SK-N-SH (cell line): ENCODE results near the gene CEP63. TPM values are rescaled to one million over a fixed set of nuclear protein-coding genes. Genes with fewer than 3 reads are reported as not detected.
A peak's percentile ranks its signal among the peaks of the same experiment; 100 is the strongest.

Source experiments
- CTCF ChIA-PET: fragments of 300-600, 350-600 bp; formaldehyde crosslinking; extraction: SDS; loops from one replicate; lab custom pipeline; 2021; lab: Yijun Ruan, JAX
- POLR2A ChIA-PET: fragments of 350-600 bp; sonication (Branson Sonifier 250); formaldehyde crosslinking; extraction: SDS; loops from one replicate; lab custom pipeline; 2020; ENCODE audit warnings: antibody characterized with exemption, inconsistent platforms; lab: Yijun Ruan, JAX
- DNase-seq: peaks from one replicate; pipeline ENCODE4 v3.0.0; 2012
- H2AFZ ChIP-seq: fragments of 200-600 bp; sonication (generic); 2 replicates; pipeline ENCODE4 v1.8.1; 2016; ENCODE audit warnings: antibody characterized with exemption, mild to moderate bottlenecking, low read depth
- H3F3A ChIP-seq: fragments of 200-600 bp; sonication (generic); replicated peaks from 2 replicates; pipeline ENCODE3; 2016; ENCODE audit warnings: antibody characterized with exemption, mild to moderate bottlenecking; ENCODE audit not compliant: insufficient read depth
- H3K27ac ChIP-seq, 2 experiments: fragments of 200-500 bp in 1 of 2; fragments of 200-600 bp in 1 of 2; sonication (Bioruptor generic) in 1 of 2; sonication (generic), shearing (Covaris generic) in 1 of 2; 2 replicates each; pipeline versions ENCODE4 v1.5.1 to v1.6.1; 2014 to 2016; ENCODE audit warnings: low read depth in 2 of 2, inconsistent platforms in 1 of 2, low read length in 1 of 2, mild to moderate bottlenecking in 1 of 2, mixed read lengths in 1 of 2
- H3K27me3 ChIP-seq: fragments of 200-600 bp; sonication (generic), shearing (Covaris generic); 2 replicates; pipeline ENCODE4 v1.6.1; 2016; ENCODE audit warnings: mixed run types; ENCODE audit not compliant: insufficient read depth
- H3K36me3 ChIP-seq, 2 experiments: fragments of 200-500 bp in 1 of 2; fragments of 200-600 bp in 1 of 2; sonication (Bioruptor generic) in 1 of 2; sonication (generic) in 1 of 2; replicated peaks in 1 of 2; 2 replicates each; pipeline versions ENCODE3 to v1.5.1; 2014 to 2016; ENCODE audit warnings: low read length in 1 of 2, mild to moderate bottlenecking in 1 of 2; ENCODE audit not compliant: insufficient read depth in 2 of 2, control insufficient read depth in 1 of 2
- H3K4me1 ChIP-seq, 2 experiments: fragments of 200-500 bp in 1 of 2; fragments of 200-600 bp in 1 of 2; sonication (Bioruptor generic) in 1 of 2; sonication (generic), shearing (Covaris generic) in 1 of 2; 2 replicates each; pipeline versions ENCODE4 v1.5.1 to v1.6.1; 2014 to 2016; ENCODE audit warnings: low read depth in 1 of 2, low read length in 1 of 2, mixed run types in 1 of 2; ENCODE audit not compliant: insufficient read depth in 2 of 2, control insufficient read depth in 1 of 2
- H3K4me2 ChIP-seq: fragments of 200-600 bp; sonication (generic), shearing (Covaris generic); 2 replicates; pipeline ENCODE4 v1.6.1; 2017; ENCODE audit warnings: mixed run types
- H3K4me3 ChIP-seq, 2 experiments: fragments of 200-500 bp in 1 of 2; fragments of 200-600 bp in 1 of 2; sonication (Bioruptor generic) in 1 of 2; sonication (generic), shearing (Covaris generic) in 1 of 2; 2 replicates each; pipeline versions ENCODE4 v1.5.1 to v1.8.1; 2014 to 2016; ENCODE audit warnings: low read depth in 2 of 2, inconsistent platforms in 1 of 2, low read length in 1 of 2, mild to moderate bottlenecking in 1 of 2, mixed read lengths in 1 of 2, moderate library complexity in 1 of 2
- H3K79me2 ChIP-seq: fragments of 200-600 bp; sonication (generic); 2 replicates; pipeline ENCODE4 v1.8.1; 2017; ENCODE audit warnings: mild to moderate bottlenecking; ENCODE audit not compliant: insufficient read depth
- H3K9ac ChIP-seq: fragments of 200-600 bp; sonication (generic); 2 replicates; pipeline ENCODE4 v1.6.1; 2017; ENCODE audit warnings: mixed run types
- H3K9me2 ChIP-seq: fragments of 200-600 bp; sonication (generic); 2 replicates; pipeline ENCODE4 v1.6.1; 2017; ENCODE audit warnings: mixed run types
- H3K9me3 ChIP-seq: fragments of 200-600 bp; sonication (generic); 2 replicates; pipeline ENCODE4 v1.6.1; 2017; ENCODE audit warnings: mixed run types, mild to moderate bottlenecking, moderate library complexity
- H4K20me1 ChIP-seq: fragments of 200-600 bp; sonication (generic); 2 replicates; pipeline ENCODE4 v1.6.1; 2017; ENCODE audit warnings: mild to moderate bottlenecking, mixed run types; ENCODE audit not compliant: insufficient read depth
- CHD2 ChIP-seq: fragments of 150-350 bp; IDR thresholded peaks from 2 replicates; pipeline ENCODE4 v1.6.1; 2018; ENCODE audit warnings: low read length; ENCODE audit not compliant: partially characterized antibody
- FOXJ3 ChIP-seq: sonication (generic); formaldehyde crosslinking; IDR thresholded peaks from 2 replicates; pipeline ENCODE4 v1.5.1; 2020; ENCODE audit warnings: mild to moderate bottlenecking, missing genetic modification reagents
- JUND ChIP-seq: IDR thresholded peaks from 2 replicates; pipeline ENCODE4 v1.4.0; 2012
- NFIC ChIP-seq: IDR thresholded peaks from 2 replicates; pipeline ENCODE4 v1.4.0; 2012; ENCODE audit warnings: borderline replicate concordance
- NRF1 ChIP-seq: IDR thresholded peaks from 2 replicates; pipeline ENCODE4 v1.6.1; 2012; ENCODE audit warnings: low read depth, mild to moderate bottlenecking, low read length
- RAD21 ChIP-seq: IDR thresholded peaks from 2 replicates; pipeline ENCODE4 v1.6.1; 2012; ENCODE audit warnings: mild to moderate bottlenecking, low read length
- RXRA ChIP-seq: IDR thresholded peaks from 2 replicates; pipeline ENCODE4 v1.4.0; 2012; ENCODE audit warnings: low read depth, mild to moderate bottlenecking, borderline replicate concordance
- TAF1 ChIP-seq: IDR thresholded peaks from 2 replicates; pipeline ENCODE4 v1.6.1; 2012; ENCODE audit warnings: low read depth, mild to moderate bottlenecking, low read length, moderate library complexity, borderline replicate concordance
- TCF12 ChIP-seq: IDR thresholded peaks from 2 replicates; pipeline ENCODE4 v1.4.0; 2012
- WGBS: methylation state at CpG from one replicate; pipeline ENCODE4 v1.1.6; 2017; ENCODE audit warnings: low lambda C conversion rate; 5-methylcytosine and 5-hydroxymethylcytosine counted together
- polyA plus RNA-seq, 3 experiments: library from polyadenylated mRNA; depleted of rRNA; stranded (reverse); fragments of >200 nt; gene quantifications; 2 replicates each; pipeline ENCODE4 v1.2.3, GENCODE V29; 2012
- TF ChIP-seq, protein P1 (sequence below): IDR thresholded peaks from 2 replicates; pipeline ENCODE4 v1.4.0; 2012; ENCODE audit warnings: low read depth, borderline replicate concordance
- TF ChIP-seq, protein P2 (sequence below): IDR thresholded peaks from 2 replicates; pipeline ENCODE4; 2012

CEP63 gene
- polyA plus RNA-seq, 1 of the 3 experiments (the other 2 are of a cell fraction): 6.3 TPM

DNA sequence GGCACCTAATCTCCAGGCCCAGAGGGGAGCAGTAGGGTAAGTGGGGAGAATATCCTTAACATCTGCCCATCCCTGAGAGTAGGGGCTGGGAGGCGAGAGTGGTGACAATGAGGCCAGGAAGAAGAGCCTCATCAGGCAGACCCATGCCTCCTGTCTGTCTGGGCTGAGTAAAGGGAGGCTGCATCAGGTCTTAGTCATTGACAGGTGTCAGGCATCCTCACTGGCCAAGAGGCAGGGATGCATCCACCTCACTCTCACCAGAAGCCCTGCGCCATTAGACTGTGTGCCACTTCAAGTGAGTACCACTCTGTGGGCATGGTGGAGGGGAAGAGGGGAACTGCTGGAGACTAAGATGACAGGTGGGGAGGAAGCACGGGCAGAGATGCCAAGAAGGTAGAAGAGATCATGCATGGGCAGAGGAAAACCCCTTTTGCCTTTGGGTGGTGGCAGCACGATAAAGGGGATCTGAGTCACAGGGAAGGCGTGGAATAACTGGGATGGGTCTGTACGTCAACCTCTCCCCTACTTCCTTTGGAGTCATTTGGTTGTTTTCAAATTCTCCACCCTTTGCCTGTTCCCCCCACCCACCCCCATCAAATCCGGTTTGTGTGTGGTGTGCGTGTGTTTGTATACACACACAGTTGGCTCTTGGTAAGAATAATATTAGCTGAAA is 14.2 kb upstream of the CEP63 start:
- Histone ChIP-seq H3K9me2 (no peaks in the 10 kb centered on the region), H2AFZ (no peak overlapping the region), H3K79me2 (no peaks in the 10 kb centered on the region), H4K20me1 (no peaks in the 10 kb centered on the region), H3K27me3 (no peaks in the 10 kb centered on the region), H3K9ac (no peak overlapping the region), H3K4me3 (no peak overlapping the region), H3K4me1 (no peaks in the 10 kb centered on the region; a peak in 1 of 4 replicates), H3K27ac (peak overlapping the region in 1 of 2 experiments; percentile 43; a peak in 2 of 4 replicates), H3K9me3 (no peaks in the 10 kb centered on the region), H3K4me2 (no peak overlapping the region), H3F3A (peaks cover 8% of the 10 kb centered on the region), H3K36me3 (peaks cover 3 to 4% of the 10 kb centered on the region in 2 experiments)
- POLR2A ChIA-PET: no interaction called here
- CTCF ChIA-PET: interaction anchor here (1.5 to 17.6 kb wide), 6 partner anchors 8 to 259 kb away, joined by 4 to 375 read pairs (median 20); partner anchors contain the start of genes AMOTL2, ANAPC13 and CEP63
- TF ChIP-seq RAD21 (no peak), TAF1 (no peak), NFIC (no peak), CHD2 (no peak)
- TF ChIP-seq, protein P1, sequence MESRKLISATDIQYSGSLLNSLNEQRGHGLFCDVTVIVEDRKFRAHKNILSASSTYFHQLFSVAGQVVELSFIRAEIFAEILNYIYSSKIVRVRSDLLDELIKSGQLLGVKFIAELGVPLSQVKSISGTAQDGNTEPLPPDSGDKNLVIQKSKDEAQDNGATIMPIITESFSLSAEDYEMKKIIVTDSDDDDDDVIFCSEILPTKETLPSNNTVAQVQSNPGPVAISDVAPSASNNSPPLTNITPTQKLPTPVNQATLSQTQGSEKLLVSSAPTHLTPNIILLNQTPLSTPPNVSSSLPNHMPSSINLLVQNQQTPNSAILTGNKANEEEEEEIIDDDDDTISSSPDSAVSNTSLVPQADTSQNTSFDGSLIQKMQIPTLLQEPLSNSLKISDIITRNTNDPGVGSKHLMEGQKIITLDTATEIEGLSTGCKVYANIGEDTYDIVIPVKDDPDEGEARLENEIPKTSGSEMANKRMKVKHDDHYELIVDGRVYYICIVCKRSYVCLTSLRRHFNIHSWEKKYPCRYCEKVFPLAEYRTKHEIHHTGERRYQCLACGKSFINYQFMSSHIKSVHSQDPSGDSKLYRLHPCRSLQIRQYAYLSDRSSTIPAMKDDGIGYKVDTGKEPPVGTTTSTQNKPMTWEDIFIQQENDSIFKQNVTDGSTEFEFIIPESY: no peak
- TF ChIP-seq, protein P2, sequence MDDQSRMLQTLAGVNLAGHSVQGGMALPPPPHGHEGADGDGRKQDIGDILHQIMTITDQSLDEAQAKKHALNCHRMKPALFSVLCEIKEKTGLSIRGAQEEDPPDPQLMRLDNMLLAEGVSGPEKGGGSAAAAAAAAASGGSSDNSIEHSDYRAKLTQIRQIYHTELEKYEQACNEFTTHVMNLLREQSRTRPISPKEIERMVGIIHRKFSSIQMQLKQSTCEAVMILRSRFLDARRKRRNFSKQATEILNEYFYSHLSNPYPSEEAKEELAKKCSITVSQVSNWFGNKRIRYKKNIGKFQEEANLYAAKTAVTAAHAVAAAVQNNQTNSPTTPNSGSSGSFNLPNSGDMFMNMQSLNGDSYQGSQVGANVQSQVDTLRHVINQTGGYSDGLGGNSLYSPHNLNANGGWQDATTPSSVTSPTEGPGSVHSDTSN: peak; percentile 46; the same call in 1 of the 2 replicates
- 82% methylated on average over 8 of the region's 8 CpGs for WGBS
- no peak for DNase-seq

DNA sequence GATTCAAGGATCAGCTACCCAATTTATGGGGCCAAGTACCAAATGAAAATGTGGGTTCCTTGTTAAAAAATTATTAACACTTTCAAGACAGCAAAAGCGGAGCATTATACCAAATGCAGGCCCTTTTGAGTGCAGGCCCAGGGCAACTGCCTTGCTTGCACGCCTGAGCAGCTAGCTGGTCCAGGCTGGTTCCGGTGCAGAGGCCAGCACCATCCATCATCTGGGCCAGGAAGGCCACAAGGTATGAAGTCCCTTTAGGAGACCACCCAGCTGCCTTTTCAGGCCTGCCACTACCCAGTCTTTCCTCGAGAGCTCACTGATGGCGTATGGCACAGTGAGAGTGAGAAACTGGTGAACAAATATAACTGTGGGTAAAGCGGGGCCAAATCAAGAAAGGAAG is 13.0 kb upstream of the CEP63 start:
- H3K79me2 ChIP-seq: no peaks in the 10 kb centered on the region
- H3K4me2 ChIP-seq: no peak overlapping the region
- H3K9ac ChIP-seq: no peak overlapping the region
- WGBS: 96% methylated on average over 6 of the region's 6 CpGs
- H3K36me3 ChIP-seq: peaks cover 15 to 16% of the 10 kb centered on the region in 2 experiments
- peak overlapping the region in 1 of 2 experiments; percentile 42; a peak in 1 of 4 replicates for H3K27ac ChIP-seq
- no peaks in the 10 kb centered on the region for H3K27me3 ChIP-seq
- H2AFZ ChIP-seq: no peak overlapping the region
- H3K9me3 ChIP-seq: no peaks in the 10 kb centered on the region
- no peaks in the 10 kb centered on the region for H4K20me1 ChIP-seq
- H3K4me3 ChIP-seq: no peak overlapping the region
- no peak for TF ChIP-seq JUND
- no peak for TF ChIP-seq RXRA
- TF ChIP-seq RAD21: no peak
- TF ChIP-seq NRF1: no peak
- TF ChIP-seq, protein P1: no peak
- no peak for TF ChIP-seq FOXJ3 (CRISPR knock-in tag)
- TF ChIP-seq TCF12: no peak
- no peaks in the 10 kb centered on the region; a peak in 2 of 4 replicates for H3K4me1 ChIP-seq
- POLR2A ChIA-PET: no interaction called here
- H3K9me2 ChIP-seq: no peaks in the 10 kb centered on the region
- peaks cover 12% of the 10 kb centered on the region for H3F3A ChIP-seq
- CTCF ChIA-PET: interaction anchor here (0.8 to 17.6 kb wide), 17 partner anchors 9 to 1744 kb away, joined by 3 to 375 read pairs (median 10); partner anchors contain the start of genes AMOTL2, ANAPC13 and CEP63
- no peak for DNase-seq
